Measurements from ENCODE around the gene SLC18A2.
"Not testable (repeated sequence)": the region's sequence is repeated elsewhere in the genome, so short reads cannot be mapped to it uniquely, and the experiment has no call there.

Gene SLC18A2

GRCh38 chr10:117272195-117273076 lies 31.5 kb downstream of the SLC18A2 start:
- DNase-seq (ENCODE audit: low read depth): no peak
- H3K4me3 ChIP-seq (replicated peaks; ENCODE audit: low read depth, low read length): no peak overlapping the region
- TF ChIP-seq CTCF (IDR thresholded peaks at IDR 0.05; ENCODE audit: low read length, missing control alignments): no peak

GRCh38 chr10:117273980-117274379 lies 33.1 kb downstream of the SLC18A2 start:
- H3K4me3 ChIP-seq (replicated peaks; ENCODE audit: low read depth, low read length): no peak overlapping the region
- TF ChIP-seq CTCF (IDR thresholded peaks at IDR 0.05; ENCODE audit: low read length, missing control alignments): no peak
- no peak for DNase-seq (ENCODE audit: low read depth)

GRCh38 chr10:117274509-117274908 lies 33.6 kb downstream of the SLC18A2 start:
- H3K4me3 ChIP-seq (replicated peaks; ENCODE audit: low read depth, low read length): no peak overlapping the region
- no peak for TF ChIP-seq CTCF (IDR thresholded peaks at IDR 0.05; ENCODE audit: low read length, missing control alignments)
- no peak for DNase-seq (ENCODE audit: low read depth)

GRCh38 chr10:117275121-117275520 lies 34.2 kb downstream of the SLC18A2 start:
- no peak for DNase-seq (ENCODE audit: low read depth)
- H3K4me3 ChIP-seq (replicated peaks; ENCODE audit: low read depth, low read length): no peak overlapping the region
- TF ChIP-seq CTCF (IDR thresholded peaks at IDR 0.05; ENCODE audit: low read length, missing control alignments): no peak

- no peak for DNase-seq (ENCODE audit: low read depth)
- no peak for TF ChIP-seq CTCF (IDR thresholded peaks at IDR 0.05; ENCODE audit: low read length, missing control alignments)
- H3K4me3 ChIP-seq (replicated peaks; ENCODE audit: low read depth, low read length): no peak overlapping the region
These were observed 36.8 kb downstream of the SLC18A2 start for GRCh38 chr10:117277675-117278074.

- DNase-seq (ENCODE audit: low read depth): no peak
- no peak overlapping the region for H3K4me3 ChIP-seq (replicated peaks; ENCODE audit: low read depth, low read length)
- no peak for TF ChIP-seq CTCF (IDR thresholded peaks at IDR 0.05; ENCODE audit: low read length, missing control alignments)
These were observed 44.0 kb downstream of the SLC18A2 start for GRCh38 chr10:117284716-117285494.

GRCh38 chr10:117290872-117291271 lies 50.0 kb downstream of the SLC18A2 start:
- not testable (repeated sequence) for DNase-seq (ENCODE audit: low read depth); H3K4me3 ChIP-seq (replicated peaks; ENCODE audit: low read depth, low read length)

All from fibroblast of pulmonary artery (primary cell).